DMS153 treated with DMSO at 0.1 percent for 48 hours (cell line): Measurements from ENCODE around the gene OLA1.
A peak's percentile ranks its signal among the peaks of the same experiment; 100 is the strongest.
"Not testable (repeated sequence)": the region's sequence is repeated elsewhere in the genome, so short reads cannot be mapped to it uniquely, and the experiment has no call there.

Source experiments
- DNase-seq: peaks from one replicate; lab custom pipeline; 2025; ENCODE audit not compliant: unreplicated experiment; lab: John Stamatoyannopoulos, UW

OLA1 gene

GRCh38 chr2:174248187-174248997 is at the start of gene OLA1:
Gene OLA1, minus strand, starts transcription at chr2:174248532. Its CDS starts 1,717 bp downstream, at chr2:174246815.
- DNase-seq = peak; percentile 93

DNA sequence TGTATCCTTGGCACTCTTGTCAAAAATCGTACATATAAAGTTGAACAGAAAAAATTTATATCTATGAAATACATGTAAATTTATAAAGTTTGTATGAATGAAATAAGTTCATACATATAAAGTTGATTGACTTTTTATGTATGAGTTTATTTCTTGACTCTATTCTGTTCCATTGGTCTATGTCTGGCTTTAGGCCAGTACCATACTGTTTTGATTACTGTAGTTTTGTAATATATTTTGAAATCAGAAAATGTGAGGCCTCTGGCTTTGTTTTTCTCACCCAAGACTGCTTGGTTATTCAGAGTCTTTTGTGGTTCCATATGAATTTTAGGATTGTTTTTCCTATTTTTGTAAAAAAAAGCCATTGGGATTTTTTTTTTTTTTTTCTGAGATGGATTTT is 44.6 kb upstream of the OLA1 start:
- DNase-seq = no peak

DNA sequence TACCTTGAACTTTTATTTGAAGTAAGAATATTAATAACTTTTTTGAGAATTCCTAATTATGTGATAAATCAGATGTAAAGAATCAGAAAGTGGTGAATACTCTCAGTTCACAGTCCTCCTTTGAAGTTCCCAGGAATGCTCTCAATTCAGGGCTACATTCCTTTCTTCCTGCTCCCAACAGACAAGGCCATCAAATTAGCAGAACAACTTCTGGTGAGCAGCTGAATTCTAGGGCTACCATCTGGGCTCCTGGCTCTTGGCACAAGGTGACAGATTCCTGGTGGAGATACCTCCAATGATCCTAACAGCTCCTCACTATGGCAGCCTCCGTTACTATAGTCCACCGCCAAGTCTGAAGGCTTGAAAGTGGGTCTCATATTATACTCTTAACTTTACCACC is 37.8 kb upstream of the OLA1 start:
- DNase-seq = no peak

GRCh38 chr2:174282441-174282840 is 34.1 kb upstream of the OLA1 start:
- no peak for DNase-seq

DNA sequence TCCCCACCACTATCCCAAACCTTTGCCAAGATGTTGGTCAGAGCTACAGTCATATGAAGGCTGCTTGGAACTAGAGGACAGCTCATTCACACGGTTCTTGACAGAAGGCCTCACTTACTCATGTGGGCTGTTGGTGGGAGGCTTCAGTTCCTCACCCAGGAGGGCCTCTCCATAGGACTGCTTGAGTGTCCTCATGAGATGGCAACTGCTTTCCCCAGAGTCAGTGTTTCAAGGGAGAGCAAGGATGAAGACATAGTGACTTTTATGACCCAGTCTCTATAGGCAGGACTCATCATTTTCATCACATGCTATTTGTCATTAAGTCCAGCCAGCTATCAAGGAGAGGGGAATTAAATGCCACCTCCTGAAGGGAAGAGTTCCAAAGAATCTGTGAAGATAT is 33.4 kb upstream of the OLA1 start:
- DNase-seq = no peak

GRCh38 chr2:174280596-174280995 is 32.3 kb upstream of the OLA1 start:
- DNase-seq = no peak

DNA sequence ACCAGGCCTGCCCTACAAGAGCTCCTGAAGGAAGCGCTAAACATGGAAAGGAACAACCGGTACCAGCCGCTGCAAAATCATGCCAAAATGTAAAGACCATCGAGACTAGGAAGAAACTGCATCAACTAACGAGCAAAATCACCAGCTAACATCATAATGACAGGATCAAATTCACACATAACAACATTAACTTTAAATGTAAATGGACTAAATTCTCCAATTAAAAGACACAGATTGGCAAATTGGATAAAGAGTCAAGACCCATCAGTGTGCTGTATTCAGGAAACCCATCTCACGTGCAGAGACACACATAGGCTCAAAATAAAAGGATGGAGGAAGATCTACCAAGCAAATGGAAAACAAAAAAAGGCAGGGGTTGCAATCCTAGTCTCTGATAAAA is 21.9 kb upstream of the OLA1 start:
- not testable (repeated sequence) for DNase-seq

DNA sequence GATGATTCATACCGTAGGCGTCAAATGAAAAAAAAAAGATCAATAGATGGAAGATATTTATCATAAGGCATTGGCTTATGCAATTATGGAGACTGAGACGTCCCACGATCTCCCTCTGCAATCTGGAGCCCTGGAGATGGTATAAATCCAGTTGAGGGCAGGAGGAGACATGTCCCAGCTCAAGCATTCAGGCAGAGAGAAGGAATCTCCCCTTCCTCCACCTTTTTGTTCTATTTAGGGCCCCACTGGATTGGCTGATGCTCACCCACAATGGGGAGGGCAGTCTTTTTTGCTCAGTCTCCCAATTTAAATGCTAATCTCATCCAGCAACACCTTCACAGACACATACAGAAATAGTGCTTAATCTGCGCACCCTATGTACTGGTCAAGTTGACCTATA is 18.0 kb upstream of the OLA1 start:
- no peak for DNase-seq

DNA sequence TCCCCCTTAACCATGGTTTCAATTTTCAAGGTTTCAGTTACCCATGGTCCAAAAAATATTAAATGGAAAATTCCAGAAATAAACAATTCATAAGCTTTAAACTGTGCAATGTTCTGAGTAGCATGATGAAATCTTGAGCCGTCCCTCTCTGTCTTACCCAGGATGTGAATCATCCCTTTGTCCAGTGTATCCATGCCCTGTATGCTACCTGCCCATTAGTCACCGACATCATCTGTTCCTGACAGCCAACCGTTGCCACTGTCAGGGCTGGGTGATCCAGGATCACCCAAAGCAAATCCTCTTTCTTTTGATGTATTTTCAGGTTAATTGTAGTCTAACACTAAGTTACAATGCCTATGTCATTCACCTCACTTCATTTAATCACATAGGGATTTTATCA is 15.7 kb upstream of the OLA1 start:
- DNase-seq = no peak

- DNase-seq = no peak
These were observed 11.6 kb upstream of the OLA1 start for GRCh38 chr2:174259981-174260380.

DNA sequence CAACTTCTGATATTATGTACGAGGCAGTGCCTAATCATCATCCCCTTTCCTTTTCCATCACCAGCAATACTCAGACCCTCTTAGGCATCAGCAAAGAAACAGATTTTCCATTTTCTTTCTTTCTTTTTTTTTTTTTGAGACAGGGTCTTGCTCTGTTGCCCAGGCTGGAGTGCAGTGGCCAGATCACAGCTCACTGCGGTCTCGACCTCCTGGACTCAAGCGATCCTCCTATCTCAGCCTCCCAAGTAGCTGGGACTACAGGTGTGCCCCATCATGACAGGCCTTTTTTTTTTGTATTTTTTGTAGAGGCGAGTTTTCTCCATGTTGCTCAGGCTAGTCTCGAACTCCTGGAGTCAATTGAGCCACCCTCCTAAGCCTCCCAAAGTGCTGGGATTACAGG is 5.9 kb upstream of the OLA1 start:
- no peak for DNase-seq

- no peak for DNase-seq
These were observed 763 bp upstream of the OLA1 start for GRCh38 chr2:174248998-174249592.

- DNase-seq = no peak
These were observed 702 bp downstream of the OLA1 start for GRCh38 chr2:174247474-174248186.

DNA sequence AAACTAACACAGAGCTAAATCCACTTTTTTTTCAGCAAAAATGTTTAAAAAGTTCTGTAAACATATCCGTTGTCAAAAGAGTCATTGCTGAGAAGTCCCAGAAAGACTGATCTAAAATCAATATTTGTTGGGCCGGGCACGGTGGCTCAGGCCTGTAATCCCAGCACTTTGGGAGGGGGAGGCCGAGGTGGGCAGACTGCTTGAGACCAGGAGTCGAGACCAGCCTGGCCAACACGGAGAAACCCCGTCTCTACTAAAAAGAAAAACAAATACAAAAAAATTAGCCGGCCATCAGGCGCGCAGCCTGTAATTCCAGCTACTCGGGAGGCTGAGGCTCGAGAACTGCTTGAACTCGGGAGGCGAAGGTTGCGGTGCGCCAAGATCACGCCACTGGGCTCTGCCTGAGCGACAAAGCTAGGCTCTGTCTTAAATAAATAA is 1.4 kb downstream of the OLA1 start:
- no peak for DNase-seq

DNA sequence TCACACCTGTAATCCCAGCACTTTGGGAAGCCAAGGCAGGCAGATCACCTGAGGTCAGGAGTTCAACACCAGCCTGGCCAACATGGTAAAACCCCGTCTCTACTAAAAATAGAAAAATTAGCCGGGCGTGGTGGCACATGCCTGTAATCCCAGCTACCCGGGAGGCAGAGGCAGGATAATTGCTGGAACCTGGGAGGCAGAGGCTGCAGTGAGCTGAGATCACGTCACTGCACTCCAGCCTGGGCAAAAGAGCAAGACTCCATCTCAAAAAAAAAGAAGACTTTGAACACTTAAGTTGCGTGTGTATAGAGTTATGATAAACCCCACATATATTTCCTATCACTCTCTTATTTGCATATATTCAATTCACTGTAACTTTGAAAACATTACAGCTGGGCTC is 2.7 kb downstream of the OLA1 start:
- DNase-seq = not testable (repeated sequence)

DNA sequence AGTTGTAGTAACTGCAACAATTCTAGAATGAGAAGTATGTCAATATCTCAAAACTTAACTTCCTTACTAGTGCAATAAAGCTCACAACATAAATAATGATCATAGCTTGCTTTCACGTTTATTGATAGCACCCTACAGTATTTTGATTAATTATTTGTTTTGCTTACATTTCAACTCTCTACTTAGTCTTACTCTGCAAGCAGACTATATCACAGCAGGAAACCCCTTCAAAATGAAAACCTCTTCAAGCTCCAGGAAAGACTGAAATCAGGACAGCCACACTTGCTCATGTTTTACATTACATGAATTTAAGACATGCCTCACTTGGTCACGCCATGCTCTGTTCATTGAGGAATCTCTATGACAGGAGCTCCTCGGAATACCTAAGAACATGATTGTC is 3.3 kb downstream of the OLA1 start:
- DNase-seq = no peak

- no peak for DNase-seq
These were observed 4.5 kb downstream of the OLA1 start for GRCh38 chr2:174243812-174244211.

GRCh38 chr2:174240097-174240496 is 8.2 kb downstream of the OLA1 start:
- no peak for DNase-seq

DNA sequence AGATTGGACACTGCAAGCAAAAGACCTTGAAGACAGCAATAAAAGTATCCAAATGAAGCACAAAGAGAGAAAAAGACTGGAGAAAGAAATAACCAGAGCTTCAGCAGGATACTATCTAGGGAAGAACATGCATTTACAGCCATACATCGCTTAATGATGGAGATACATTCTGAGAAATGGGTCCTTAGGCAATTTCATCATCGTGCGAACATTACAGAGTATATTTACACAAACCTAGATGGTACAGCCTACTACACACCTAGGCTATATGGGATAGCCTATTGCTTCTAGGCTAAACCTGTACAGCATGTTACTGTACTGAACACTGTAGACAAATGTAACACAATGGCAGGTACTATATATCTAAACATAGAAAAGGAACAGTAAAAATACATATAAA is 11.9 kb downstream of the OLA1 start:
- DNase-seq = no peak

- no peak for DNase-seq
These were observed 12.7 kb downstream of the OLA1 start for GRCh38 chr2:174235680-174236079.

DNA sequence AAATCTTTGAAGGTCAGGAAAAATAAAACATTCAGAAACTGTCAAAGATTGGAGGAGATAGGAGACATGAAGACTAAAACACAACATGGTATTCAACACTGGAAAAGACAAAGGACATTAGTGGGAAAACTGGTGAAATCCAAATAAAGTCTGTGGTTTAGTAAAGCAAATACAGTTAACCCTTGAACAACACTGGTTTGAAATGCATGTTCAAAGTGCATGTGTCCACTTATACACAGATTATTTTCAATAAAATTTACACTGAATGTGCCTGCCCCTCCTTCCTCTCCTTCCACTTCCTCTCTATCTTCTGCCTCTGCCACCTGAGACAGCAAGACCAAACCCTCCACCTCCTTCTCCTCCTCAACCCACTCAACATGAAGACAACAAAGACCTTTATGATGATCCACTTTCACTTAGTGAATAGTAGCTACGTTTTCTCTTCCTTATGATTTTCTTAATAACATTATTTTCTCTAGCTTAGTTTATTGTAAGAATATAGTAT is 14.5 kb downstream of the OLA1 start:
- no peak for DNase-seq

GRCh38 chr2:174227748-174228147 is 20.6 kb downstream of the OLA1 start:
- DNase-seq = no peak
